ENCODE results near the gene POLR3GL. TPM values are rescaled to one million over a fixed set of nuclear protein-coding genes. Genes with fewer than 3 reads are reported as not detected.

Gene POLR3GL
- total RNA-seq, 1 donor from 2014 or later, result 45.6 TPM

- DNase-seq, result peak; percentile 31
- TF ChIP-seq CTCF (IDR thresholded peaks at IDR 0.05; ENCODE audit: borderline replicate concordance), result no peak
- Histone ChIP-seq H3K36me3 (peaks cover 3% of the 10 kb centered on the region), H3K27ac (replicated peaks) (peak overlapping the region; percentile 98), H3K4me3 (peak overlapping the region; percentile 80), H3K4me1 (peaks cover 84% of the 10 kb centered on the region), H3K9me3 (replicated peaks) (no peaks in the 10 kb centered on the region), H3K27me3 (ENCODE audit: low read depth) (no peaks in the 10 kb centered on the region)
- intact Hi-C loops (cut with micrococcal nuclease), result no loop called here
Measured at GRCh38 chr1:145956781-145957442, 7.6 kb upstream of the POLR3GL start.

DNA sequence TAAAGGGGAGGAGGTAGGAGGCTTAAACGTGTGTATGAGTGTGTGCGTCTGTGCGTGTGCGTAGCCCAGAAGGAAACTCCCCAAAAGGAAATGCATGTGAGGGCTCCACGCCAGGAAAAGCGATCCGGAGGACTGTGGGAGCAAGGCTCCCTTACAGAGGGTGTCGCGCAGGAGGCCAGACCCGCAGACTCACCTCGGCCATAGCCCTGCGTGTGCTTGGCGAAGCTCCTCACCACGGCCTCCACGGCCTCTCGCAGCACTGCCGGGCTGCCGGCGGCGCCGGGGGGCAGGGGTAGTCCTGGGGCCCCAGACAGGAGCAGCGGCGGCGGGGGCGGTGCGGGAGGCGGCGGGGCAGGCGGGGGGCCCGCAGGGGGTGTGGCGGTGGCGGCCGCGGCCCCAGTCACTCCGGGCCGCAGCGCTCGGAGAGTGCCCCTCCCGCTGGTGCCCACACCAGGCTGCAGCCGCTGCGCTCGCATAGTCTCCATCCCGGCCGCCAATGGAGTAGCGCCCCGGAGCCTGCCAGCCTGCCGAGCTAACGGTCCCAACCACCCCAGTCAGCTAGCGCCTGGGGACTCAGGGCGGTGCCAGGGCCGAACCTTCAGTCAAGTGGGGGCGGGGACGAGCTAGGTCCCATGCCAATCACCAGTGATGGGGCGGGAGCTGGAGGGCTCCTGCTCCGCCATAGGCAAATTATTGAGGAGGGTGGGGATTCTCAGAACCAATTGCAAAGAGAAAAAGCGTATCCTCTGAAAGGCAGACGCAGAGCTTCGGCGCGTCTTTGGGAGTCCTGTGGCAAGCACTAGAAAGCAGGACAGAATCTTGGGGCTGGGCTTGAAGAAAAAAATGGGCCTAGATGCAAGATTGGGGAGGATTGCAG lies 6.8 kb upstream of the POLR3GL start, which contains the start of gene LIX1L:
Gene LIX1L (minus strand): TSS at position 575 of the 877 bp plus-strand sequence. CDS start 90 bp downstream, at position 485.
- no peak for TF ChIP-seq CTCF (IDR thresholded peaks at IDR 0.05; ENCODE audit: borderline replicate concordance)
- H3K27ac ChIP-seq (replicated peaks), result peak within 1 kb of the TSS; percentile 98
- H3K4me3 ChIP-seq, result peak within 1 kb of the TSS; percentile 80
- H3K9me3 ChIP-seq (replicated peaks), result no peaks in the 10 kb centered on the region
- H3K27me3 ChIP-seq (ENCODE audit: low read depth), result no peaks in the 10 kb centered on the region
- peak; percentile 97 for DNase-seq
- intact Hi-C loops (cut with micrococcal nuclease), result no loop called here
- H3K36me3 ChIP-seq, result no peaks in the 10 kb centered on the region
- H3K4me1 ChIP-seq, result peaks cover 88% of the 10 kb centered on the region

DNA sequence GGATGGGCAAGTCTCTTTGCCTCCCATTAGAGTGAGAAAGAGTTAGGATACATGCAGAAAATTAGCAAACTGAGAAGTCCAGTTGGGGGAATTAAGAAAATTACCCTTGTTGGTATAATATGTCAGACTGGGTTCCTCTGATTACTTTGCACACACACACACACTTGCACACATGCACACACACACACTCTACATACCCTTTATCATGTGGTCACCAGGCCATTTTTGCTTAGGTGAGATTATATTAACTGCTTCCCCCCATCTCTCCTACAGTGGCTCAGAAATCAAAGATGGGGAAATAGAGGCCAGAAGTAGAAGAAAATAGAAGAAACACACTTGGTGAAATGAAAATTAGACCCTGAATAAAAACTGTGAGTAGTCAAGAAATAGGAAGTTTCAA lies 5.8 kb upstream of the POLR3GL start:
- no peak for DNase-seq
- no peak overlapping the region for H3K4me3 ChIP-seq
- no peaks in the 10 kb centered on the region for H3K36me3 ChIP-seq
- peak overlapping the region; percentile 98 for H3K27ac ChIP-seq (replicated peaks)
- peaks cover 95% of the 10 kb centered on the region for H3K4me1 ChIP-seq
- intact Hi-C loops (cut with micrococcal nuclease), result no loop called here
- TF ChIP-seq CTCF (IDR thresholded peaks at IDR 0.05; ENCODE audit: borderline replicate concordance), result no peak
- no peaks in the 10 kb centered on the region for H3K9me3 ChIP-seq (replicated peaks)
- H3K27me3 ChIP-seq (ENCODE audit: low read depth), result no peaks in the 10 kb centered on the region

- TF ChIP-seq CTCF (IDR thresholded peaks at IDR 0.05; ENCODE audit: borderline replicate concordance), result no peak
- H3K4me3 ChIP-seq, result no peak overlapping the region
- H3K27me3 ChIP-seq (ENCODE audit: low read depth), result no peaks in the 10 kb centered on the region
- no peaks in the 10 kb centered on the region for H3K9me3 ChIP-seq (replicated peaks)
- intact Hi-C loops (cut with micrococcal nuclease), result no loop called here
- no peak for DNase-seq
- H3K36me3 ChIP-seq, result no peaks in the 10 kb centered on the region
- H3K4me1 ChIP-seq, result peaks cover 95% of the 10 kb centered on the region
- peak overlapping the region; percentile 95 for H3K27ac ChIP-seq (replicated peaks)
Measured at GRCh38 chr1:145959333-145959732, 5.2 kb upstream of the POLR3GL start.

DNA sequence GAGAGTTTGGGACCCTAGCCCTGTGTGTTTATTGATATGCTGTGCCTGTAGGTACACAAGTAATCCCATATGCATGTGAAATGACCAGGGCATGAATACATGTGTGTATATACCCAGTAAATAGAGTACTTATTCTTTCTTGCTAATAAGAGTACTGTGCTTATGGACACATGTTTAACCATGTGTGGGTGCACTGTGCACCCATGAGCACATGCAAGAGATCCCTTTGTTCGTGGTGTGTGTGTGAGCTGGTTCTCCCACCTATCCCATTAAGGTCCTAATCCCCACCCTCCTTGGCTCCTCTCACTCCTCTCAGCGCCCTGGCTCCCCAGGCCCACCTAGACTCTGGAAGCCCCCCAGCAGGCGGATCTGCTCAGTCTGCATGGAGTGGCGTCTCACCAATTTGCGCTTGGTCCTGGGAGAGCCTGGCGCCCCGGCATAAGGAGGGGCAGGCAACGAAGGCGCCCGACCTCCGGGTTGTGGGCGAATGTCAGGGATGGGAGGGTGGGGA lies 4.5 kb upstream of the POLR3GL start:
- H3K4me1 ChIP-seq, result peaks cover 94% of the 10 kb centered on the region
- intact Hi-C loops (cut with micrococcal nuclease), result loop anchor here (10.0 kb wide), 1 partner anchor 105 kb away; the partner anchor contains the start of gene PIAS3

More for the DNA sequence above, 4.5 kb upstream of the POLR3GL start:
- Histone ChIP-seq H3K36me3 (no peaks in the 10 kb centered on the region), H3K4me3 (peak overlapping the region; percentile 78), H3K9me3 (replicated peaks) (no peaks in the 10 kb centered on the region), H3K27ac (replicated peaks) (peak overlapping the region; percentile 95), H3K27me3 (ENCODE audit: low read depth) (no peaks in the 10 kb centered on the region)
- DNase-seq, result no peak
- no peak for TF ChIP-seq CTCF (IDR thresholded peaks at IDR 0.05; ENCODE audit: borderline replicate concordance)
